Measurements from ENCODE around the gene CIAO3. TPM values are rescaled to one million over a fixed set of nuclear protein-coding genes. Genes with fewer than 3 reads are reported as not detected.
"Not testable (repeated sequence)": the region's sequence is repeated elsewhere in the genome, so short reads cannot be mapped to it uniquely, and the experiment has no call there.

The CIAO3 gene
- total RNA-seq, 1 donor from 2014 or later, result 32.9 TPM

DNA sequence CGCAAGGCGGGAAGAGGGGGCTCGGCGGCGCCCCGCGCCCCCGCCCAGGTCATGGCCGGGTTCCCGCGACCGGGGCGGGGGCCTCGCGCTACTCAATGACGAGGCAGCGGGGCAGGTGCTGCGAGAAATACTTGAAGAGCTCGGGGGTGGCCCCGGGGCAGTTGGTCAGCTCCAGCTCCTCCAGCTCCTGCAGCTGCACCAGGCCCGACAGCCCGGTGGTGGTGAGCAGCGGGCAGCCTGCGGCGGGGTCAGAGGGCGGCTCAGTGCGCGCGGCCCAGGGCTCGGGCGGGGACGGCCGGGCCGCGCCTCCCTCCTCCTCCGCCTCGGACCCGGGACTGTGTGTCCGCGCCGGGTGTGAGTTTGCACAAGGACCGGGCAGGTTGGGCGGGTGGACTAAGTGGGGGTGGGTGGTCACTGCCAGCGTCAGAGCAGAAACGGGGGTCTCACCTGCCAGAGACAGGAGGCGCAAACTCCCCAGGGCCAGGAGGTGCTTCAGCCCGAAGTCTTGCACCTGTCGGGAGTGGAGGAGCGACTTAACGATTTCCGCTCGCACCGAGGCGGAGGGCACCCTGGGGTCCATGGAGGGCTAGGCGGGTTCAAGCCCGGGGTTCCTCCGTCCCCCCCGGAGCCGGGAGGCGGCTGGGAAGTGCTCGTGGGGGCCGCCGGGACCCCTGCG, 46.5 kb downstream of the CIAO3 start:
- no peak for DNase-seq (ENCODE audit: low read depth, low spot score)

DNA sequence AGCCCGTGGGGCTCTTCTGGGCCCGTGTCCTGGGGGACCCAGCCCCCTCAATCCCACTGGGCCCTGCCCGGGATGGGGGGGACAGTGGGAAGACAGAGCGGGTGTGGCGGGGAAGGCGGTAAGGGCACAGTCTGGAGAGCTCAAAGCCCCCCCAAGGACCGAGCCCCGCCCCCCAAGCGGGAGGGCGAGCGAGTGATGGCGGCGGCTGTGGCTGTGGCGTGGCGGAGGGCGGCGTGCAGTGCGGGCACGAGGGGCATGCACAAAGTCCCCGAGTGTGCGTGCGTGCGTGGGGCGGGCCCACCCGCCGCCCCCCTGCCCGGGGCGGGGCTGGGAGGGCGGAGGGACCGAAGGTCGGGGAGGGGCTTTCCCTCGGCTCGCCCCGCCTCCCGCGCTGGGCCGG, 47.0 kb downstream of the CIAO3 start:
- DNase-seq (ENCODE audit: low read depth, low spot score), result no peak

DNA sequence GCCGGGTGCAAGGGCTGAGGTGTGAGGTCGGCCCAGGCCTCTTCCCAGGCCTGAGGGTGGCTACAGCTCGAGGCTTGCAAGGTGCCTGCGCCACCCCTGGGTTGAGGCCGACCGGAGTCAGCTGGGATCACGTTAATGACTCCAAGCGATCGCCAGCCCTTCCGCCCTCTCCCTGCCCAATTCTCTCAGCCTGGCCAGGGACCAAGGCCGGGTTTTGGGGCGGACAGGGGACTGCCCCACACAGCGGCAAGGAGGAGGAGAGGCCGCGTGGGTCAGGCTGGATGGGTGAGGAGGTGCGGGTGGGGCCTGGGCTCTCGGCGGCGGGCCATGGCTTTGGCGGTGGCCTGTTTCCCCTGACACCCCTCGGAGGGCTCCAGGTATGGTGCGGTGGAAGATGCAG, 47.4 kb downstream of the CIAO3 start:
- DNase-seq (ENCODE audit: low read depth, low spot score), result no peak

DNA sequence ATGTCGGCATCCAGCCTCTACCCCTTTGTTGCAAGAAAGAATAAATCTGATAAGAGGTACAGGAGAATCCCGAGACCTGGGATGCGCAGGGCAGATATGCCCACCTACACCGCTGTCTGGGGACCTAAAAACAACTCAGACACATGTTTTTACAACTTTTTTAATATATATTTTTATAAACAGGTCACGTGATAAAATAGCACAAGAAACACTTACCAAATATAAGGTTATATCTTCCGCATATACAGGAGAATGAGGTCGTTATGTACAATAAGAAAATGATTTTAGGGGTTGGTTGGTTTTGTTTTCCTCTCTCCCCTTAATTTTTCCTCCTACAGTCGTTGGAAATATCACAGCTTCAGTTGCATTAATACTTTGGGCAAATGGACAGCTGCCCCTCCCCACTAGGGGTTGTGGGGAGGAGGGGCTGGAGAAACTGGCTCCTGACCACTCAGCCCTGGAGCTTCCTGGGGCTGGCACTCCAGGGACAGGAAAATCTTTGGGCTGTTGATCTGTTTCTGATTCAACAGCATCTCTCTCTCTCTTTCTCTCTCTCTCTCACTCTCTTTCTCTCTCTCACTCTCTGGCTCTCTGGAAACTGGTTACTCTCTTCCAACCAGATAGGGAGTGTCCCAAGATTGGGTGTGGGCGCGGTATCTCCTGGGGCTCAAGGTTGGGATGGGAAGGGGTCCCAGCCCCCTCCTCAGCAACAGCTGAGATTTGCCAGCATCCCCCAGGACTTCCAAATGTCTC, 48.3 kb downstream of the CIAO3 start:
- DNase-seq (ENCODE audit: low read depth, low spot score), result no peak

DNA sequence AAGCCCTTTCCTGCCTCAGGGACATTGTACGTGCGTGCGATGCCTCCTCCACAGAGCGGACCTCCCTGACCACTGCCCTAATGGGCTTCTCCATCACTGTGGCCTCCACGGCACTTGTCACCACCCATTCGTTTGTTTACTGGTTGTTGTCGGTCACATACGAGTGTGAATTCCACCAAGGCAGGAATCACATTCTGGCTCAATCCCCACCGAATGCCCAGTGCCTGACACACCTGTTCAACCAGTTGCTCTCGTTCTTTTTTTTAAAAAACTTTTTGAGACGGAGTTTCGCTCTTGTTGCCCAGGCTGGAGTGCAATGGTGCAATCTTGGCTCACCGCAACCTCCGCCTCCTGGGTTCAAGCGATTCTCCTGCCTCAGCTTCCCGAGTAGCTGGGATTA, 49.6 kb downstream of the CIAO3 start:
- DNase-seq (ENCODE audit: low read depth, low spot score), result not testable (repeated sequence)

DNA sequence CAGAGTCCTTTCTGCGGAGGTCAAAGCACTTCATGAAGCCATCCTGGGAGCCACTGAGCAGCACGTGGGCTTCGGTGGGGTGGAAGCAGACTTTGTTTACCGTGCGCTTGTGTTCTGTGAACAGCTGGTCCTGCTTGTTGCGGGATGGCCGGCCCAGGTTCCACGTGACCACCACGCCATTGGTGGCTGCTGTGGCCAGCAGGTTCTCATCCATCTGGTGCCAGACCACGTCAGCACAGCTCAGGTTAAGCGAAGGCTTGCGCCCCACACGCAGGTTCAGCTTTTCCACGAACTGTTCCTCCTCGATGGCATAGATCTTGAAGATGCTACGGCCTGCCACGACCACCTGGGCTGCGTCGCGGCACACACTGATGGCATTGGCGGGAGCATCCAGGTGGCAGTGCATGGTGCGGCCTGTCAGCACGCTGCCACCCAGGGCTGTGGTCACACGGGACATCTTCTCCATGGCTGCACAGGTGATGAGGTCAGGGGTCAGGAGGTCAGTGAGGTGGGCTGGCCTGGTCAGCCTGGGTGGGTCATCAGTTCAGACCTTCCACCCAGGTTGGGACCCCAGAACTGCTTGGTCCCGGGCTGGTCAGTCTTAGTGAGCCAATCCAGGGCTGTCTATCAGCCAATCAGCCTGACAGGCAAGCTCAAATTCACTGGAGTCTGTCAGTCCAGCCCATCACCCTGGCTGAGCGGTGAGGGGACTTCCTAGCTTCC, 51.5 kb downstream of the CIAO3 start:
- DNase-seq (ENCODE audit: low read depth, low spot score), result no peak

DNA sequence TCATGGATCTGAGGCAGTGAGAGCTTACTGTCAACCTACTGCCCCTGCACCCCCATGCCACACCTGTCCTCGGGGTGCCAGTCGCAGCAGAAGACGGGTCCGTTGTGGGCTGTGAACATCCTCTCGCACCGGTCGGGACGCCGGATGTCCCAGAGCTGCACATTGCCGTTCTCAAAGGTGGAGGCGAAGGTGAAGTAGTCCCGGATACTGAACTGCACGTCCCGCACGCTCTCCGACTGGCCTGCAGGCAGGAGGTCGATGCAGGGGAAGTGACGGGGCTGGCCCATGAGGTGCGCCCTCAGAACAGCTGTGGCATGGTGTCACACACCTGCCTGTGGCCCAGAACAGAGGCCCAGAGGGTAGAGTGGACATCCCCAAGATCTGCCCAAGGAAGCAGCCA, 53.3 kb downstream of the CIAO3 start:
- DNase-seq (ENCODE audit: low read depth, low spot score), result no peak

DNA sequence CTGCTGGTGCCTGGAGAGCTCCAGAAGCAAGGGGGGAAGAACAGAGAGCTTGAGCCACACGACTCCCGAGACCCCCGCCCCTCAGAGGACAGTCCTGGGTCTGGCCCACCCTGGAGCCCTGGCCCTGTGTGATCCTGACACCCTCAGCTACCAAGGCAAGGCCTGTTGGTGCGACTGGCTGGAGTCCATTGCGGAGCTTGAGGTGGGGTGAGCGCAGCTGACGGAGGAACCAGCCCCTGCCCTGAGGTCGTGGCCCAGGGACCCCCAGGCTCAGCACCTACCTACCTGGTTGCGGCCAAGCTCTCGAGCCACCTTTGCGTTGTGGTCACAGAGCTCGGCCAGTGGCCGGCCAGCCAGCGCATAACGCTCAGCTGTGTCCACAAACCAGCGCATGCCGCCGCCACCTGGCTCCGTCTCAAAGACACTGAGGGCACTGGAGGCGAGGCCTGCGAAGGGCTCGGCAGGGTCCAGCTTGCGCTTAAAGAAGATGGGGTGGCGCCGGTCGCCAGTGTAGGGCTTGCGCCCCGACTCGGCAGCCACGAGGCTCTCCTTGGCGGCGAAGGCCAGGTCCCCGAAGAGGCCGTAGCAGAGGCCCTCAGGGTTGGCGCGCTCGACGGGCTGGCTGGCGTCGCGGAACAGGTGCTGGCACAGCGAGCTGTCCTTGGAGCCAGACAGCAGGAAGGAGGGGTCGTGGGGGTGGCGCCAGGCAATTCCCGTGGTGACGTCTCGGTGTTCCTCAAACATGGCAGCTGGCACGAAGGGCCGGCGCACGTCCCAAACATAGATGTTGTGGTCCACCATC, 54.1 kb downstream of the CIAO3 start:
- DNase-seq (ENCODE audit: low read depth, low spot score), result no peak

DNA sequence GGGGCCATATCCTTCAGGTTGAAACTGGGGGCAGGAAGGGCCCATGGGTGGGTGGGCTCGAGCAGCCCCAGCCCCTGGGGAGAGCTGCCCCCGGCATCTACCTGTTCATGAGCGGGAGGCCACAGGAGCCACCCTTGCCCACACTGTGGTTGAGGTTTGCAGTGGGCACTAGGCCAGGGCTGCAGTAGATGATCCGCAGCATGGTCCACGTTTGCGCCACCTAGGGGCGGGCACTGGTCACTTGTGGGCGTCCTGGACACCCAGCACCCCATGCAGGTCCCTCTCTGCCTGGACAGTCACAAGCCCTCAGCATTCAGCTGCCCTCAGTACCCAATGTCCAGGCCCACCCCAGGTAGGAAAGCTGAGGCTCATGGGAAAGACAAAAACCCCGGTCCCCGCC, 54.8 kb downstream of the CIAO3 start:
- no peak for DNase-seq (ENCODE audit: low read depth, low spot score)

DNA sequence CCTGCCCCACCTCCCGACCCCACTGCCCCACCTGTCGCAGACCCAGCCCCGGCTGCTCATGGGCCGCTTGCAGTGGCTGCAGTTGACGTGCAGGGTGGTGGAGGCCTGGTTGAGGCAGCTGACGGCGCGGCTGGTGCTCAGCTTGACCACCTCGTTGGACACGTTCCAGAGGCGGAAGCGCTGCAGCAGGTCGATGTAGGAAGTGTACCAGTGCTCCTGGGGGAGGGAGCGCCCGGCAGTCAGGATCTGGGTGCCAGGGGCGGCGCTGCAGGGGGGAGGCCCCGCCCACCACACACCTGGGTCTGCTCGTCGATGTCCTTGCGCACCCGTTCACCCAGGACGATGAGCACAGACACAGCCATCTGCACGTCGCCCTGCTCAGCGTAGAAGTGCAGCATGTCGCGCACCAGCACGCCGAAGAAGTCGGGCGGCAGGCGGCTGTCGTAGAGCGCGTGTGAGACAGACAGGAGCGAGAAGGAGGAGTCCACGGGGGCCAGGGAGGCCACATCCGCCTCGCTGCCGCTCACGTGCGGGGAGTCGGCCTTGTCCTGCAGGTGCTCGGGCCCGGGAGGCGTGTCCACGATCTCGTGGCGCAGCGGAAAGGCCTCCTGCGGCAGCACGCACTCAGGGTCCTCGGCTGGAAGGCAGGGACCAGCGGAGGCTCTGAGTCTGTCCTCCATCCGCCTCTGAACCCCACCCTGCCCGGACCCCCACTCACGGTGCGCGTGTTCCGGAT, 55.7 kb downstream of the CIAO3 start:
- no peak for DNase-seq (ENCODE audit: low read depth, low spot score)

DNA sequence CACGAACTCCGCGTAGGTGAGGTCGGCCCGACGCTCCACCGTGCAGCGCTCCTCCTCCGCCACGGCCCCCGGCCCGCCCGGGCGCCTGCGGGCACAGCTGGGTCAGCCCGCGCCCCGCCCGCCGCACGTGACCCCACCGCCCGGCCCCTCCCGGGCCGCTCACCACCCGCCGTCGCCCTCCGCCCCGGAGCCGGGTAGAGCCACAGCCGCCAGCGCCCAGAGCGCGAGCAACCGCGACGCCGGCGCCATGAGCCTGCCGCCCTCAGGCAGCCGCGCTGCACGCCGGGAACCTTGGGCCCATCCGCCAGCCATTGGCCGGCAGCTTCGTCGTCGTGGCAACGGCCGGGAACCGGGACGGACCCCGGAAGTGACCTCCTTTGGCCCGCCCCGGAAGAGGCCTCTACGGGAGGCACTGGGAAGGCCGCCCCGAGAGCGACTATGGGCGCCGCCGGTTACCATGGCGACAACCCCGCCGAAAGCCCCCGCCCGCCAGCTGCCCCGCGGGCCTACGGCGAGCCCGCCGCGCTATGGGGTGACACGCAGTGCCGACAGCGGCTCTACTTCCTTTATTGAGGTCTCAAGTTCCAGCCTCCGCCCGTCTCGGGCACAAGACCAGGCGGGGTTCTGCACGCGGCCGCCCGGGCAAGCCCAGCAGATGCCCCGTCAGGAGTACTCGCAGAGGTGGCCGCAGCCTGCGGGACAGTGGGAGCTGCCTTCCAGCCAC, 56.6 kb downstream of the CIAO3 start, which contains the start of gene JMJD8:
Gene JMJD8, minus strand, starts transcription at position 264 of the 724 bp plus-strand sequence. Its CDS starts 15 bp downstream, at position 249.
- DNase-seq (ENCODE audit: low read depth, low spot score), result peak; percentile 66

DNA sequence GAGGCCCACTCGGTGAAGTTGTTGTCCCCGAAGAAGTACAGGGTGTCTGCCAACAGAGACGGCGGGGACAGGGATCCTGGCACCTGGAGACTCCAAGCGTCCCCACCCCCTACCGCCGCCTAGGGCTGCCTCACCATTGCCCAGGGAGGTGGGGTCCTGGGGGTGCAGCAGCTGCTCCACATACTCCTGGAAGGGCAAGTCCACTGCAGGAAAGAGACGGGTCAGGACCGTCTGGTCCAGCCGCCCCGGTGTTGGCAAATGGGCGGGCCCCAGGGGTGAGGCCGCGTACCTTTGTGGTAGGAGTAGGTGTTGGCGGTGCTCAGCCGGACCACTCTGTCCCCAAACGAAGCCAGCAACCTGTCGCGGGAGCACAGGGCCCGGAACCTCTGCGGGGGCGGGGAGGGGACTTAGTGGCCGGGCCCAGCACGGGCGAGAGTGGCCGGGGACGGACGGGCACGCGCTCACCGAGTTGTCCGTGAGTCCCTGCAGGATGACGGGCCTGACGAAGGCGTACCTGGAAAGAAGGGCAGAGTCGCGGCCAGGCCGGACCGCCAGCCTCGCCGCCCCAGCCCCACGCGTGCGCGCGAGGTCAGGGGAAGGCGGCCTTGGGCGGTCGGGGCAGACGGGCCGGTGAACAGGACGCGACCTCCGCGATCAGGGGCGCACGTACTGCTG, 57.3 kb downstream of the CIAO3 start:
- no peak for DNase-seq (ENCODE audit: low read depth, low spot score)

DNA sequence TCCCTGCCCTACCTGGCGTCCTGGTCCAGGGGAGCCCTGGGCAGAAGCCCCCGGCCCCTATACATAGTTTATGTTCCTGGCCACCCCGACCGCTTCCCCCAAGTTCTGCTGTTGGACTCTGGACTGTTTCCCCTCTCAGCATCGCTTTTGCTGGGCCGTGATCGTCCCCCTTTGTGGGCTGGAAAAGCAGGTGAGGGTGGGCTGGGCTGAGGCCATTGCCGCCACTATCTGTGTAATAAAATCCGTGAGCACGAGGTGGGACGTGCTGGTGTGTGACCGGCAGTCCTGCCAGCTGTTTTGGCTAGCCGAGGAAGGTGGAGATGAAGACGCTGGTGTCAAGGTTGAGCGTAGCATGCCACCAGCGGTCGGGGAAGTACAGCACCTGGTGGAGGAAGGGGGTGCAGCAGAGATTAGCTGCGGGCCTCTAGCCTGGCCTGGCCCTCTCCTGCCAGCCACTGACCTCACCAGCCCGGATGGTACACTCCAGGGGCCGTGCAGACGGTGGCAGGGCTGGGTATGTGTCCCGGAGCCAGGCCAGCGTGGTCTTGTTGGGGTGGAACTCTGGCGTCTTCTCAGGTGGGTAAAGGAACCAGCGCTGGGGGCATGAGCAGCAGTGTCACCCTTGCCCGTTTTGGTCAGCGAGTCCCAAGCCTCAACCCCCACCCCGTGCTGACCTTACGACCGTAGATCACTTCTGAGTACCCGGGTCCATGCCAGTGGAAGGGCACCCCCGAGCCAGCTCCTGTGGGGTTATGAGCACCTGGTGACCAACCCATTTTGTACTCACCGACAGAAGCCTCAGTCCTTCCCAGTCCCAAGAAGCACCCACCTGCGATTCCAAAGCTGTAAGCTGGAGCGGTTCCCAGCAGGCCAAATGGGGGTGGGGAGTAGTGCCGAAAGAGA, 58.1 kb downstream of the CIAO3 start:
- DNase-seq (ENCODE audit: low read depth, low spot score), result no peak

DNA sequence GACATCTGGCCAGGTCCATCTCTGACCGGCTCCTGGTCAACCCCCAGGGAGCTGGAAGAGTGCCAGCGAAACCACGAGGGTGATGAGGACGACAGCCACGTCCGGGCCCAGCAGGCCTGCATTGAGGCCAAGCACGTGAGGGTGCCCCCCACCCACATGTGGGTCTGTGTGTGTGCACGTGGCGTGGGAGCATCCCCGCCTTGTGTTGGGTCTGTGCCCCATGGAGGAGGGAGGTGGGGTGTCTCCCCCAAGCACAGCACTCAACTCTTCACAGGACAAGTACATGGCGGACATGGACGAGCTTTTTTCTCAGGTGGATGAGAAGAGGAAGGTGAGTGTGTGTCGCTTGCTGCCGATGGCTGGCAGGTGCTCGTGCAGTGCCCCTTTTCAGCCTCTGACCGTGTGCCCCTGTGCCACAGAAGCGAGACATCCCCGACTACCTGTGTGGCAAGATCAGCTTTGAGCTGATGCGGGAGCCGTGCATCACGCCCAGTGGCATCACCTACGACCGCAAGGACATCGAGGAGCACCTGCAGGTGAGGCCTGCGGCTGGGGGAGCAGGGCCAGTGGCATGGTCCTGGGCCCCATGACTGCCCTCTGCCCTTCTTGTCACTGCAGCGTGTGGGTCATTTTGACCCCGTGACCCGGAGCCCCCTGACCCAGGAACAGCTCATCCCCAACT, 58.9 kb downstream of the CIAO3 start:
- no peak for DNase-seq (ENCODE audit: low read depth, low spot score)

DNA sequence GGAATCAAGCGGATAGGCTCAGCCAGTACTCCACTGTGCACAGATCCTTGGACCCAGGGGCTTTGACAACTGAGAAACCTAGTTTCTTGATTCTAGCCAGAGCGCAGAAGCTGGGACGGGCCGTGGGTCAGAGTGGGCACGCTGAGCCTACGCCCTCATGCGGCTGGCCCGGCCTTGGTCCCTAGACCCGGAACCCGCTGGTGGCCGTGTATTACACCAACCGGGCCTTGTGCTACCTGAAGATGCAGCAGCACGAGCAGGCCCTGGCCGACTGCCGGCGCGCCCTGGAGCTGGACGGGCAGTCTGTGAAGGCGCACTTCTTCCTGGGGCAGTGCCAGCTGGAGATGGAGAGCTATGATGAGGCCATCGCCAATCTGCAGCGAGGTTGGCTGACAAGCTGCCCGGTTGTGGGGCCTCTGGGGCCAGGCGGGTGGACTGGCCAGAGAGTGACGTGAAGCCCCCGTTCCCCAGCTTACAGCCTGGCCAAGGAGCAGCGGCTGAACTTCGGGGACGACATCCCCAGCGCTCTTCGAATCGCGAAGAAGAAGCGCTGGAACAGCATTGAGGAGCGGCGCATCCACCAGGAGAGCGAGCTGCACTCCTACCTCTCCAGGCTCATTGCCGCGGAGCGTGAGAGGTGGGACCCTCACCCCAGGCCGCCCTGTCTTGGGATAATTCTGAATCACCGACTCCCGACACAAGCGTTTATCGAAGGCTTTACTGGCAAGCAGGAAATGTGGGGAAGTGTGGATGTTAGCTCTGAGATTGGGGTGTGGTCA, 59.6 kb downstream of the CIAO3 start:
- no peak for DNase-seq (ENCODE audit: low read depth, low spot score)

DNA sequence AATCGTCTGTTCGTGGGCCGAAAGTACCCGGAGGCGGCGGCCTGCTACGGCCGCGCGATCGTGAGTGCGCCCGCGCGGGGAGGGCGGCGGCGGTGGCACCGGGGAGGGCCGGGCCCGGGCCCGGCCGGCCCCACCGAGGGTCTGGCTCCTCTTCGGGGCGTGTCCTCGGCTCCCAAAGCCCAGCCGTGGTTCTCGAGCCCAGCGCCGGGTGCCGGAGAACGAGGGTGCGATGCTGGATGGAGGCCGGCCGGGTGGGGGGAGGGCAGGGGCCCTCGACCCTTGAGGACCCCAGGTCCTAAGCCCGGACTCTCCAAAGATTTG, 60.2 kb downstream of the CIAO3 start:
- no peak for DNase-seq (ENCODE audit: low read depth, low spot score)
